Keratinocyte (primary cell): ENCODE measurements around the gene PWWP2B. TPM values are rescaled to one million over a fixed set of nuclear protein-coding genes. Genes with fewer than 3 reads are reported as not detected.

Experiments
- DNase-seq: peaks from one replicate; pipeline ENCODE4 v3.0.0-alpha.2; 2011; ENCODE audit warnings: low read depth, missing footprints, low spot score
- FAIRE-seq: peaks from 2 replicates; lab custom pipeline; 2011; peaks lifted over from hg19 to GRCh38; lab: Jason Lieb, UNC
- H2AFZ ChIP-seq: 2 replicates; pipeline ENCODE4 v1.6.0; 2012; ENCODE audit warnings: low read length, control low read depth, inconsistent platforms; ENCODE audit not compliant: control insufficient read depth
- H3K27ac ChIP-seq: 2 replicates; pipeline ENCODE4 v1.5.1; 2011; ENCODE audit warnings: low read length; ENCODE audit not compliant: control insufficient read depth, insufficient read depth
- H3K27me3 ChIP-seq: 3 replicates; pipeline ENCODE4 v1.6.0; 2011; ENCODE audit warnings: low read length; ENCODE audit not compliant: control insufficient read depth, insufficient read depth; ENCODE audit errors: extremely low read depth
- H3K36me3 ChIP-seq, 2 experiments: 2 replicates in 1 of 2; 3 replicates in 1 of 2; pipeline ENCODE4 v1.5.1; 2011; ENCODE audit warnings: low read length in 2 of 2, mild to moderate bottlenecking in 1 of 2; ENCODE audit not compliant: control insufficient read depth in 2 of 2, insufficient read depth in 2 of 2; ENCODE audit errors: extremely low read depth in 1 of 2
- H3K4me1 ChIP-seq: 3 replicates; pipeline ENCODE4 v1.5.1; 2011; ENCODE audit warnings: low read length; ENCODE audit not compliant: control insufficient read depth, insufficient read depth; ENCODE audit errors: extremely low read depth
- H3K4me2 ChIP-seq: 3 replicates; pipeline ENCODE4 v1.6.0; 2011; ENCODE audit warnings: low read depth, low read length; ENCODE audit not compliant: control insufficient read depth, insufficient read depth; ENCODE audit errors: extremely low read depth
- H3K4me3 ChIP-seq, 3 experiments: fragments of 200-600 bp in 1 of 3; sonication (generic) in 1 of 3; 2 replicates in 2 of 3; 3 replicates in 1 of 3; pipeline ENCODE4 v1.5.1; 2011 to 2016; ENCODE audit warnings: low read length in 3 of 3, mild to moderate bottlenecking in 3 of 3, control low read depth in 2 of 3, inconsistent platforms in 1 of 3, low read depth in 1 of 3, mixed read lengths in 1 of 3, mixed run types in 1 of 3, moderate library complexity in 1 of 3; ENCODE audit not compliant: control insufficient read depth in 2 of 3, insufficient read depth in 2 of 3; ENCODE audit errors: extremely low read depth in 1 of 3
- H3K79me2 ChIP-seq: 2 replicates; pipeline ENCODE4 v1.6.0; 2012; ENCODE audit warnings: low read length; ENCODE audit not compliant: control insufficient read depth, insufficient read depth
- H3K9ac ChIP-seq: 3 replicates; pipeline ENCODE4 v1.6.0; 2011; ENCODE audit warnings: low read length; ENCODE audit not compliant: control insufficient read depth, insufficient read depth; ENCODE audit errors: extremely low read depth
- H3K9me1 ChIP-seq: 3 replicates; pipeline ENCODE4 v1.6.0; 2011; ENCODE audit warnings: low read length; ENCODE audit not compliant: control insufficient read depth, insufficient read depth; ENCODE audit errors: extremely low read depth
- H3K9me3 ChIP-seq: 2 replicates; pipeline ENCODE4 v1.5.1; 2012; ENCODE audit warnings: low read depth, low read length; ENCODE audit not compliant: control insufficient read depth
- H4K20me1 ChIP-seq: 3 replicates; pipeline ENCODE4 v1.6.0; 2011; ENCODE audit warnings: low read length; ENCODE audit not compliant: control insufficient read depth, insufficient read depth; ENCODE audit errors: extremely low read depth
- CTCF ChIP-seq, 3 experiments: IDR thresholded peaks in 1 of 3; conservative IDR thresholded peaks in 1 of 3; optimal IDR thresholded peaks in 1 of 3; 2 replicates in 2 of 3; 3 replicates in 1 of 3; pipeline versions ENCODE3 to v1.5.1; 2011; ENCODE audit warnings: low read length in 3 of 3, mild to moderate bottlenecking in 3 of 3, moderate library complexity in 2 of 3, control low read depth in 1 of 3, inconsistent platforms in 1 of 3; ENCODE audit not compliant: insufficient read depth in 2 of 3; ENCODE audit errors: extremely low read depth in 1 of 3
- EZH2 ChIP-seq: IDR thresholded peaks from one replicate; pipeline ENCODE4 v1.6.1; 2012; ENCODE audit warnings: inconsistent platforms, mild to moderate bottlenecking, low read length, moderate library complexity
- dilution Hi-C: fragments of 300-500 bp; cut with MboI; formaldehyde crosslinking; loops from one replicate; pipeline ENCODE4 v1.7.0; 2020; ENCODE audit warnings: low sequenced_read_pairs; ENCODE audit not compliant: extremely low pct_ligation_motif_present
- polyA plus RNA-seq, 5 experiments: library from polyadenylated mRNA; depleted of rRNA in 3 of 5; stranded (reverse) in 3 of 5; stranded (forward) in 1 of 5; unstranded in 1 of 5; fragments of >200 nt; gene quantifications; 1 replicate in 1 of 5; 2 replicates in 3 of 5; 3 replicates in 1 of 5; pipeline versions ENCODE4 v1.2.1 to v1.2.3, GENCODE V29; 2011 to 2012; ENCODE audit warnings: missing spikeins in 2 of 5, low read depth in 1 of 5, low replicate concordance in 1 of 5

Gene PWWP2B
- polyA plus RNA-seq, 1 donor (not counting 4 experiments of a cell fraction or from before 2014, with no cell fraction given): 3.1 TPM

GRCh38 chr10:132356621-132357195 lies 40.3 kb upstream of the PWWP2B start:
- no peaks in the 10 kb centered on the region for H3K36me3 ChIP-seq
- dilution Hi-C loops: no loop called here
- H3K9me1 ChIP-seq: no peaks in the 10 kb centered on the region
- no peaks in the 10 kb centered on the region for H3K27me3 ChIP-seq
- H3K9ac ChIP-seq: no peak overlapping the region
- H3K4me1 ChIP-seq: no peaks in the 10 kb centered on the region
- FAIRE-seq (no peak), DNase-seq (no peak)
- no peak overlapping the region for H3K4me3 ChIP-seq
- H3K9me3 ChIP-seq: no peaks in the 10 kb centered on the region
- no peaks in the 10 kb centered on the region for H3K79me2 ChIP-seq
- H3K27ac ChIP-seq: no peak overlapping the region
- H2AFZ ChIP-seq: no peak overlapping the region
- TF ChIP-seq EZH2 (no peak), CTCF (optimal IDR thresholded peaks at IDR 0.05 in 1 of 3, IDR thresholded peaks at IDR 0.05 in 1 of 3, conservative IDR thresholded peaks at IDR 0.05 in 1 of 3; ENCODE audit: extremely low read depth in 1 of 3, insufficient read depth in 2 of 3, low read length in 3 of 3) (no peak)
- no peak overlapping the region for H3K4me2 ChIP-seq
- no peaks in the 10 kb centered on the region for H4K20me1 ChIP-seq

DNA sequence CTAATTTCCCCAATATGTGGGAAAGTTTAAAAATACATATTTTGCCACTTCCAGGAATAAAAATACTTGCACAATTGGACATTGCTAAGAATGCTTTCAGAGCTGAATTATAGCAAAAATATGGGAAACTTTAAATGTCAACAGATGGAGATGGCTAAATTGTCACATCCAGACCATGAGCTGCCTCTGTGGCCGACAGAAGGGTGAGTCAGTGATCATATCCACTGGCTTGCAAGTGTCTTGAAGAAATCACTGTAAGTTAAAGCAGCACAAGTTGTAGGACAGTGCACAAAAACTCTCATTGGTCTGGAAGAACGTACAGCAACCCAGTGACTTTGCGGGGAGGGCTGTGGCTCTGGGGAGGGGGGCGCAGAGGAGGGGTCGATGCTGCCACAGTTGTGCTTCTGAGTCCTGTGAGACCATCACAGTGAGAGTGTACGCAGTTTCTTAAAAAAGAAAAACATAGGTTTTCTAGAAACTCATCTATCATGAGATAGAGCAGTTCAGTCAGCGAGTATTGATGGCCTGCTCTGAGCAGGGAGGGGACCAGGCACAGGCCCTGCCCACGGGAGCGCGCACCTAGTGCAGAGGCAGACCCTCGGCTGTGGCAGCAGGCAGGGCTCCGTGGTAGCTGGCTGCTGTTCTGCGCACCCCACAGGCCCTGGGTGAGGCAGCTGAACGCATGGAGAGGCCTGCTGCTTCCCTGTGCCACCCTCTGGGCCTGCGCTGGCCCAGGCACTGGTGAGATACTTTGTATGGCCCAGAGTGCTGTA lies 39.5 kb upstream of the PWWP2B start:
- H3K9me3 ChIP-seq: no peaks in the 10 kb centered on the region
- no peak for FAIRE-seq
- H3K9me1 ChIP-seq: no peaks in the 10 kb centered on the region
- H3K36me3 ChIP-seq: no peaks in the 10 kb centered on the region
- TF ChIP-seq EZH2 (no peak), CTCF (optimal IDR thresholded peaks at IDR 0.05 in 1 of 3, IDR thresholded peaks at IDR 0.05 in 1 of 3, conservative IDR thresholded peaks at IDR 0.05 in 1 of 3; ENCODE audit: extremely low read depth in 1 of 3, insufficient read depth in 2 of 3, low read length in 3 of 3) (no peak)
- no peaks in the 10 kb centered on the region for H3K79me2 ChIP-seq
- no peak overlapping the region for H3K4me2 ChIP-seq
- no peaks in the 10 kb centered on the region for H4K20me1 ChIP-seq
- no peak overlapping the region for H3K9ac ChIP-seq
- no peak overlapping the region for H2AFZ ChIP-seq
- H3K4me3 ChIP-seq: no peak overlapping the region
- dilution Hi-C loops: no loop called here
- H3K27ac ChIP-seq: no peak overlapping the region
- no peaks in the 10 kb centered on the region for H3K4me1 ChIP-seq
- no peaks in the 10 kb centered on the region for H3K27me3 ChIP-seq
- no peak for DNase-seq
